ENCODE results near the gene TSC22D1. TPM values are rescaled to one million over a fixed set of nuclear protein-coding genes. Genes with fewer than 3 reads are reported as not detected.

TSC22D1 gene
- polyA plus RNA-seq, 1 donor (not counting 4 experiments of a cell fraction or from before 2014, with no cell fraction given): 177 TPM

DNA sequence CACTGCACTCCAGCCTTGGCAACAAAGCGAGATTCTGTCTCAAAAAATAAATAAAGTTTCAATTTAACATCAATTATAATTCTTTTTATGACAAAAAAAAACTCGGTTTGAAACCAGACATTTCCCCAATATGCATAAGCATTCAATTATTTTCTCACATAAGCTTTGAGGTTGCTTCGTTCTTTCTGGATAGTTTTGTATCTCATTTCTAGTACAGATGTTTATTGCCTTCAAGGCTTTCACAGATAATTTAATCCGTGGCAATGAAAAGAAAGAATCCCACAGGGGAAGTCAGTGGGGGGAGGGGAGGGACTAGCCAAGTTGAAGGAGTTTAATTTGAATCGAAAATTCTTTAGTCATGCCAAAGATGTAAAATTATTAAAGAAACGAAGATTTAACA lies 29.6 kb upstream of the TSC22D1 start:
- no peaks in the 10 kb centered on the region for H3K4me1 ChIP-seq (ENCODE audit: control insufficient read depth, extremely low read depth, insufficient read depth, low read length)
- no peak overlapping the region for H2AFZ ChIP-seq (ENCODE audit: control insufficient read depth, low read length)
- H3K9ac ChIP-seq (ENCODE audit: control insufficient read depth, extremely low read depth, insufficient read depth, low read length): no peak overlapping the region
- no peak for DNase-seq (ENCODE audit: low read depth, low spot score)
- H3K4me2 ChIP-seq (ENCODE audit: control insufficient read depth, extremely low read depth, insufficient read depth, low read depth, low read length): no peak overlapping the region
- H3K36me3 ChIP-seq (ENCODE audit: control insufficient read depth in 2 of 2, extremely low read depth in 1 of 2, insufficient read depth in 2 of 2, low read length in 2 of 2): no peaks in the 10 kb centered on the region
- no peaks in the 10 kb centered on the region for H3K9me1 ChIP-seq (ENCODE audit: control insufficient read depth, extremely low read depth, insufficient read depth, low read length)
- H3K9me3 ChIP-seq (ENCODE audit: control insufficient read depth, low read depth, low read length): no peaks in the 10 kb centered on the region
- no peaks in the 10 kb centered on the region for H4K20me1 ChIP-seq (ENCODE audit: control insufficient read depth, extremely low read depth, insufficient read depth, low read length)
- H3K27ac ChIP-seq (ENCODE audit: control insufficient read depth, insufficient read depth, low read length): no peak overlapping the region
- H3K27me3 ChIP-seq (ENCODE audit: control insufficient read depth, extremely low read depth, insufficient read depth, low read length): no peaks in the 10 kb centered on the region
- TF ChIP-seq EZH2 (IDR thresholded peaks at IDR 0.05; ENCODE audit: low read length): no peak
- no peak for TF ChIP-seq CTCF (optimal IDR thresholded peaks at IDR 0.05 in 1 of 3, IDR thresholded peaks at IDR 0.05 in 1 of 3, conservative IDR thresholded peaks at IDR 0.05 in 1 of 3; ENCODE audit: extremely low read depth in 1 of 3, insufficient read depth in 2 of 3, low read length in 3 of 3)
- H3K79me2 ChIP-seq (ENCODE audit: control insufficient read depth, insufficient read depth, low read length): no peaks in the 10 kb centered on the region
- FAIRE-seq: no peak
- dilution Hi-C loops (cut with MboI; ENCODE audit: extremely low pct_ligation_motif_present, low sequenced_read_pairs): no loop called here
- no peak overlapping the region for H3K4me3 ChIP-seq (ENCODE audit: control insufficient read depth in 2 of 3, extremely low read depth in 1 of 3, insufficient read depth in 2 of 3, low read depth in 1 of 3, low read length in 3 of 3)

DNA sequence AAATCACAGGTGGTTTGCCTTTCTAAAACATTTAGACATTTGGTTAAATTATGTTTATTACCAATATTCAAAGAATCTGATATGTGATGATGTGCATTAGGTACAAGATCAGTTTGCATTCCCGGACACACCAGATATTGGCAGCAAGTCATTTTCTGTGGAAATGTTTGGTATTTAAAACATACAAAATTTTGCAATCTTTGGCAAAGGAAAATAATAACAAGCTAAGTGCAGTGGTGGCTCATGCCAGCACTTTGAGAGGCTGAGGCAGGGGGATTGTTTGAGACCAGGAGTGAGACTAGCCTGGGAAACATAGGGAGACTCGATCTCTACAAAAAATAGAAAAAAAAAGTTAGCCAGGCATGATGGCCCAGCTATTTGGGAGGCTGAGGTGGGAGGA lies 29.1 kb upstream of the TSC22D1 start:
- no peak overlapping the region for H3K27ac ChIP-seq (ENCODE audit: control insufficient read depth, insufficient read depth, low read length)
- no peak overlapping the region for H2AFZ ChIP-seq (ENCODE audit: control insufficient read depth, low read length)
- FAIRE-seq (no peak), DNase-seq (ENCODE audit: low read depth, low spot score) (no peak)
- H3K36me3 ChIP-seq (ENCODE audit: control insufficient read depth in 2 of 2, extremely low read depth in 1 of 2, insufficient read depth in 2 of 2, low read length in 2 of 2): no peaks in the 10 kb centered on the region
- H3K4me3 ChIP-seq (ENCODE audit: control insufficient read depth in 2 of 3, extremely low read depth in 1 of 3, insufficient read depth in 2 of 3, low read depth in 1 of 3, low read length in 3 of 3): no peak overlapping the region
- H4K20me1 ChIP-seq (ENCODE audit: control insufficient read depth, extremely low read depth, insufficient read depth, low read length): no peaks in the 10 kb centered on the region
- no peaks in the 10 kb centered on the region for H3K79me2 ChIP-seq (ENCODE audit: control insufficient read depth, insufficient read depth, low read length)
- no peaks in the 10 kb centered on the region for H3K9me1 ChIP-seq (ENCODE audit: control insufficient read depth, extremely low read depth, insufficient read depth, low read length)
- H3K9ac ChIP-seq (ENCODE audit: control insufficient read depth, extremely low read depth, insufficient read depth, low read length): no peak overlapping the region
- no peak for TF ChIP-seq EZH2 (IDR thresholded peaks at IDR 0.05; ENCODE audit: low read length)
- TF ChIP-seq CTCF (optimal IDR thresholded peaks at IDR 0.05 in 1 of 3, IDR thresholded peaks at IDR 0.05 in 1 of 3, conservative IDR thresholded peaks at IDR 0.05 in 1 of 3; ENCODE audit: extremely low read depth in 1 of 3, insufficient read depth in 2 of 3, low read length in 3 of 3): no peak
- no peaks in the 10 kb centered on the region for H3K4me1 ChIP-seq (ENCODE audit: control insufficient read depth, extremely low read depth, insufficient read depth, low read length)
- dilution Hi-C loops (cut with MboI; ENCODE audit: extremely low pct_ligation_motif_present, low sequenced_read_pairs): no loop called here
- no peaks in the 10 kb centered on the region for H3K27me3 ChIP-seq (ENCODE audit: control insufficient read depth, extremely low read depth, insufficient read depth, low read length)
- no peaks in the 10 kb centered on the region for H3K9me3 ChIP-seq (ENCODE audit: control insufficient read depth, low read depth, low read length)
- H3K4me2 ChIP-seq (ENCODE audit: control insufficient read depth, extremely low read depth, insufficient read depth, low read depth, low read length): no peak overlapping the region

All from keratinocyte (primary cell).